ENCODE results near the gene NFATC2. TPM values are rescaled to one million over a fixed set of nuclear protein-coding genes. Genes with fewer than 3 reads are reported as not detected.

The NFATC2 gene
- total and polyA plus RNA-seq, 2 experiments from 2014 or later, result 0.52 to 0.59 TPM

DNA sequence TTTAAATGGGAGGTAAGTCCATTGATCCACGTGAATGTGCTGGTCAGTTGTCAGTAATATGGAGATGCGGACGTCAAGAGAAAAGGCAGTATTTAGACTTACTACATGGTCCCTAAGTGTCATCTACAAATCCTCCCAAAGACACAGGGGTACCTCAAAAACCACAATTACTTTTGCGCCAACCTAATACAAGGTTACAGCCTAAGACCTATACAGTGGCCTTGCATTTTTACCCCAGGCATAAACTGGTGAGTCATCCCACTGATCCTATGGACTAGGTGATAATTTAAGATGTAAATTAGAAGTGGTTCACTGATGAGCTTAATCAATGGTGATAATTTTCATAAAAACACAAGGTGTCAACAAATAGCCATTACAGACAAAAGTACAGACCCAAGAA is 141.0 kb downstream of the NFATC2 start (continued):
- TF ChIP-seq, protein P1, sequence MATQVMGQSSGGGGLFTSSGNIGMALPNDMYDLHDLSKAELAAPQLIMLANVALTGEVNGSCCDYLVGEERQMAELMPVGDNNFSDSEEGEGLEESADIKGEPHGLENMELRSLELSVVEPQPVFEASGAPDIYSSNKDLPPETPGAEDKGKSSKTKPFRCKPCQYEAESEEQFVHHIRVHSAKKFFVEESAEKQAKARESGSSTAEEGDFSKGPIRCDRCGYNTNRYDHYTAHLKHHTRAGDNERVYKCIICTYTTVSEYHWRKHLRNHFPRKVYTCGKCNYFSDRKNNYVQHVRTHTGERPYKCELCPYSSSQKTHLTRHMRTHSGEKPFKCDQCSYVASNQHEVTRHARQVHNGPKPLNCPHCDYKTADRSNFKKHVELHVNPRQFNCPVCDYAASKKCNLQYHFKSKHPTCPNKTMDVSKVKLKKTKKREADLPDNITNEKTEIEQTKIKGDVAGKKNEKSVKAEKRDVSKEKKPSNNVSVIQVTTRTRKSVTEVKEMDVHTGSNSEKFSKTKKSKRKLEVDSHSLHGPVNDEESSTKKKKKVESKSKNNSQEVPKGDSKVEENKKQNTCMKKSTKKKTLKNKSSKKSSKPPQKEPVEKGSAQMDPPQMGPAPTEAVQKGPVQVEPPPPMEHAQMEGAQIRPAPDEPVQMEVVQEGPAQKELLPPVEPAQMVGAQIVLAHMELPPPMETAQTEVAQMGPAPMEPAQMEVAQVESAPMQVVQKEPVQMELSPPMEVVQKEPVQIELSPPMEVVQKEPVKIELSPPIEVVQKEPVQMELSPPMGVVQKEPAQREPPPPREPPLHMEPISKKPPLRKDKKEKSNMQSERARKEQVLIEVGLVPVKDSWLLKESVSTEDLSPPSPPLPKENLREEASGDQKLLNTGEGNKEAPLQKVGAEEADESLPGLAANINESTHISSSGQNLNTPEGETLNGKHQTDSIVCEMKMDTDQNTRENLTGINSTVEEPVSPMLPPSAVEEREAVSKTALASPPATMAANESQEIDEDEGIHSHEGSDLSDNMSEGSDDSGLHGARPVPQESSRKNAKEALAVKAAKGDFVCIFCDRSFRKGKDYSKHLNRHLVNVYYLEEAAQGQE (IDR thresholded peaks at IDR 0.05; ENCODE audit: unreplicated experiment), result no peak

DNA sequence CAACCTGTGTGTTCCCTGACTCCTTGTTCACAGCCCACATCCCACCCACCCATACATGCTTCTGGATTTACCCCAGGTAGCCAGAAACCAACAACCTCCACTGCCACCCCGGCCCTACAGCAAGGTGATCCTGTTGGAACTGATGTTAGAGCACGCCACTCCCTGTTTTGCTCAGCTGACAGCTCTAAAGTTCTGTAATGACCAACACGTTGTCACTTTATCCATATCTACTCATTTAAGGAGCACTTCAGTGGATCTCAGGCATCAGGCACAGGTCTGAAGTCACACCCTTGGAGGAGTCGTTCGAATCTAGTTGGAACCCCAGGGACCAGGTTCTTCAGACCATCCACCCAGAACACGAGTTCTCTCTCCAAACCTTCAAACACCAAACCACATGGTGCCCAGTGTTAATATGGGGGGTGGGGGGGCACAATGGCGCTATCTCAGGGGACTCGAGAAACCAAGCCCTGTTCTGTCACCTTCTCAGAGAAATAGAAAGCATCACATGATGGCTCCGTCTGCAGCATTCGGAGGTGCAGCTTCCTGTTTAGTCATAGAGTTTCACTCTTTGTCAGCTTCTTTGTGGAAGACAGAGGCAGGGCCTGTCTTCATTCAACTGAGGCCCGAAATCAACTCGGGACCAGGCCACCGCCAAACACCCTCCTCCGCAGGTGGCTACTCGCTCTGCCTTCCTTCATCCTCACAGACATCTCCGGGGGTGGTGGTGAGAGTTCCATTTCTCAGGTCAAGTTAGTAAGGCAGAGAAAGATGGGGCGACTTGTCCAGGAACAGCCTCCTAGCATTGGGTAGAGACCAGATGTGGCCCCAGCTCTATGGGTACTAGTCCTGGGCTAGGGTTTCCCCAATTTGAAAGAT is 142.2 kb downstream of the NFATC2 start:
- peaks cover 11% of the 10 kb centered on the region; the same call in 1 of the 2 replicates for H3K4me1 ChIP-seq (ENCODE audit: insufficient read depth)
- H3K36me3 ChIP-seq (ENCODE audit: insufficient read depth), result no peaks in the 10 kb centered on the region
- ATAC-seq (no peak), DNase-seq (ENCODE audit: low spot score) (no peak)
- Mint-ChIP-seq H3K9me3 (no peaks in the 10 kb centered on the region), H3K36me3 (ENCODE audit: low read depth) (no peaks in the 10 kb centered on the region), H3K4me1 (peaks cover 16% of the 10 kb centered on the region; the same call in 2 of the 3 replicates), H3K27ac (no peak overlapping the region), H3K4me3 (no peak overlapping the region), H3K27me3 (ENCODE audit: insufficient read depth, low read depth, poor library complexity) (peaks cover 3% of the 10 kb centered on the region)
- H3K79me2 ChIP-seq (replicated peaks; ENCODE audit: insufficient read depth), result no peaks in the 10 kb centered on the region
- H3F3A ChIP-seq (replicated peaks; ENCODE audit: low read depth), result no peaks in the 10 kb centered on the region
- H3K27ac ChIP-seq (ENCODE audit: low read depth), result no peak overlapping the region
- H2AFZ ChIP-seq, result no peak overlapping the region
- H3K4me3 ChIP-seq, result no peak overlapping the region
- no peak overlapping the region for H3K4me2 ChIP-seq
- H3K27me3 ChIP-seq (ENCODE audit: insufficient read depth), result no peaks in the 10 kb centered on the region
- no peaks in the 10 kb centered on the region for H4K20me1 ChIP-seq (replicated peaks; ENCODE audit: insufficient read depth)
- H3K9me2 ChIP-seq (ENCODE audit: insufficient read depth), result no peaks in the 10 kb centered on the region
- TF ChIP-seq JUNB (IDR thresholded peaks at IDR 0.05; ENCODE audit: unreplicated experiment), result no peak
- TF ChIP-seq, protein P2, sequence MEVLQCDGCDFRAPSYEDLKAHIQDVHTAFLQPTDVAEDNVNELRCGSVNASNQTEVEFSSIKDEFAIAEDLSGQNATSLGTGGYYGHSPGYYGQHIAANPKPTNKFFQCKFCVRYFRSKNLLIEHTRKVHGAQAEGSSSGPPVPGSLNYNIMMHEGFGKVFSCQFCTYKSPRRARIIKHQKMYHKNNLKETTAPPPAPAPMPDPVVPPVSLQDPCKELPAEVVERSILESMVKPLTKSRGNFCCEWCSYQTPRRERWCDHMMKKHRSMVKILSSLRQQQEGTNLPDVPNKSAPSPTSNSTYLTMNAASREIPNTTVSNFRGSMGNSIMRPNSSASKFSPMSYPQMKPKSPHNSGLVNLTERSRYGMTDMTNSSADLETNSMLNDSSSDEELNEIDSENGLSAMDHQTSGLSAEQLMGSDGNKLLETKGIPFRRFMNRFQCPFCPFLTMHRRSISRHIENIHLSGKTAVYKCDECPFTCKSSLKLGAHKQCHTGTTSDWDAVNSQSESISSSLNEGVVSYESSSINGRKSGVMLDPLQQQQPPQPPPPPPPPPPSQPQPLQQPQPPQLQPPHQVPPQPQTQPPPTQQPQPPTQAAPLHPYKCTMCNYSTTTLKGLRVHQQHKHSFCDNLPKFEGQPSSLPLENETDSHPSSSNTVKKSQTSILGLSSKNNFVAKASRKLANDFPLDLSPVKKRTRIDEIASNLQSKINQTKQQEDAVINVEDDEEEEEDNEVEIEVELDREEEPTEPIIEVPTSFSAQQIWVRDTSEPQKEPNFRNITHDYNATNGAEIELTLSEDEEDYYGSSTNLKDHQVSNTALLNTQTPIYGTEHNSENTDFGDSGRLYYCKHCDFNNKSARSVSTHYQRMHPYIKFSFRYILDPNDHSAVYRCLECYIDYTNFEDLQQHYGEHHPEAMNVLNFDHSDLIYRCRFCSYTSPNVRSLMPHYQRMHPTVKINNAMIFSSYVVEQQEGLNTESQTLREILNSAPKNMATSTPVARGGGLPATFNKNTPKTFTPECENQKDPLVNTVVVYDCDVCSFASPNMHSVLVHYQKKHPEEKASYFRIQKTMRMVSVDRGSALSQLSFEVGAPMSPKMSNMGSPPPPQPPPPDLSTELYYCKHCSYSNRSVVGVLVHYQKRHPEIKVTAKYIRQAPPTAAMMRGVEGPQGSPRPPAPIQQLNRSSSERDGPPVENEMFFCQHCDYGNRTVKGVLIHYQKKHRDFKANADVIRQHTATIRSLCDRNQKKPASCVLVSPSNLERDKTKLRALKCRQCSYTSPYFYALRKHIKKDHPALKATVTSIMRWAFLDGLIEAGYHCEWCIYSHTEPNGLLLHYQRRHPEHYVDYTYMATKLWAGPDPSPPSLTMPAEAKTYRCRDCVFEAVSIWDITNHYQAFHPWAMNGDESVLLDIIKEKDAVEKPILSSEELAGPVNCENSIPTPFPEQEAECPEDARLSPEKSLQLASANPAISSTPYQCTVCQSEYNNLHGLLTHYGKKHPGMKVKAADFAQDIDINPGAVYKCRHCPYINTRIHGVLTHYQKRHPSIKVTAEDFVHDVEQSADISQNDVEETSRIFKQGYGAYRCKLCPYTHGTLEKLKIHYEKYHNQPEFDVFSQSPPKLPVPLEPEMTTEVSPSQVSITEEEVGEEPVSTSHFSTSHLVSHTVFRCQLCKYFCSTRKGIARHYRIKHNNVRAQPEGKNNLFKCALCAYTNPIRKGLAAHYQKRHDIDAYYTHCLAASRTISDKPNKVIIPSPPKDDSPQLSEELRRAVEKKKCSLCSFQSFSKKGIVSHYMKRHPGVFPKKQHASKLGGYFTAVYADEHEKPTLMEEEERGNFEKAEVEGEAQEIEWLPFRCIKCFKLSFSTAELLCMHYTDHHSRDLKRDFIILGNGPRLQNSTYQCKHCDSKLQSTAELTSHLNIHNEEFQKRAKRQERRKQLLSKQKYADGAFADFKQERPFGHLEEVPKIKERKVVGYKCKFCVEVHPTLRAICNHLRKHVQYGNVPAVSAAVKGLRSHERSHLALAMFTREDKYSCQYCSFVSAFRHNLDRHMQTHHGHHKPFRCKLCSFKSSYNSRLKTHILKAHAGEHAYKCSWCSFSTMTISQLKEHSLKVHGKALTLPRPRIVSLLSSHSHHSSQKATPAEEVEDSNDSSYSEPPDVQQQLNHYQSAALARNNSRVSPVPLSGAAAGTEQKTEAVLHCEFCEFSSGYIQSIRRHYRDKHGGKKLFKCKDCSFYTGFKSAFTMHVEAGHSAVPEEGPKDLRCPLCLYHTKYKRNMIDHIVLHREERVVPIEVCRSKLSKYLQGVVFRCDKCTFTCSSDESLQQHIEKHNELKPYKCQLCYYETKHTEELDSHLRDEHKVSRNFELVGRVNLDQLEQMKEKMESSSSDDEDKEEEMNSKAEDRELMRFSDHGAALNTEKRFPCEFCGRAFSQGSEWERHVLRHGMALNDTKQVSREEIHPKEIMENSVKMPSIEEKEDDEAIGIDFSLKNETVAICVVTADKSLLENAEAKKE (CRISPR knock-in tag; IDR thresholded peaks at IDR 0.05), result no peak
- TF ChIP-seq, protein P3, sequence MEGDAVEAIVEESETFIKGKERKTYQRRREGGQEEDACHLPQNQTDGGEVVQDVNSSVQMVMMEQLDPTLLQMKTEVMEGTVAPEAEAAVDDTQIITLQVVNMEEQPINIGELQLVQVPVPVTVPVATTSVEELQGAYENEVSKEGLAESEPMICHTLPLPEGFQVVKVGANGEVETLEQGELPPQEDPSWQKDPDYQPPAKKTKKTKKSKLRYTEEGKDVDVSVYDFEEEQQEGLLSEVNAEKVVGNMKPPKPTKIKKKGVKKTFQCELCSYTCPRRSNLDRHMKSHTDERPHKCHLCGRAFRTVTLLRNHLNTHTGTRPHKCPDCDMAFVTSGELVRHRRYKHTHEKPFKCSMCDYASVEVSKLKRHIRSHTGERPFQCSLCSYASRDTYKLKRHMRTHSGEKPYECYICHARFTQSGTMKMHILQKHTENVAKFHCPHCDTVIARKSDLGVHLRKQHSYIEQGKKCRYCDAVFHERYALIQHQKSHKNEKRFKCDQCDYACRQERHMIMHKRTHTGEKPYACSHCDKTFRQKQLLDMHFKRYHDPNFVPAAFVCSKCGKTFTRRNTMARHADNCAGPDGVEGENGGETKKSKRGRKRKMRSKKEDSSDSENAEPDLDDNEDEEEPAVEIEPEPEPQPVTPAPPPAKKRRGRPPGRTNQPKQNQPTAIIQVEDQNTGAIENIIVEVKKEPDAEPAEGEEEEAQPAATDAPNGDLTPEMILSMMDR (conservative IDR thresholded peaks at IDR 0.05; ENCODE audit: low read depth in 2 of 2), result no peak
- TF ChIP-seq EZH2 (IDR thresholded peaks at IDR 0.05; ENCODE audit: low read depth, unreplicated experiment), result no peak
- TF ChIP-seq NANOG (IDR thresholded peaks at IDR 0.05; ENCODE audit: borderline replicate concordance), result no peak
- TF ChIP-seq POLR2AphosphoS5 (IDR thresholded peaks at IDR 0.05; ENCODE audit: low read depth), result no peak
- no peak for TF ChIP-seq CREB1 (CRISPR knock-in tag; IDR thresholded peaks at IDR 0.05; ENCODE audit: low read depth)
- TF ChIP-seq, protein P4, sequence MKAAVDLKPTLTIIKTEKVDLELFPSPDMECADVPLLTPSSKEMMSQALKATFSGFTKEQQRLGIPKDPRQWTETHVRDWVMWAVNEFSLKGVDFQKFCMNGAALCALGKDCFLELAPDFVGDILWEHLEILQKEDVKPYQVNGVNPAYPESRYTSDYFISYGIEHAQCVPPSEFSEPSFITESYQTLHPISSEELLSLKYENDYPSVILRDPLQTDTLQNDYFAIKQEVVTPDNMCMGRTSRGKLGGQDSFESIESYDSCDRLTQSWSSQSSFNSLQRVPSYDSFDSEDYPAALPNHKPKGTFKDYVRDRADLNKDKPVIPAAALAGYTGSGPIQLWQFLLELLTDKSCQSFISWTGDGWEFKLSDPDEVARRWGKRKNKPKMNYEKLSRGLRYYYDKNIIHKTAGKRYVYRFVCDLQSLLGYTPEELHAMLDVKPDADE (IDR thresholded peaks at IDR 0.05), result no peak
